Esophagus mucosa (tissue), 1 donor: Measurements from ENCODE around the gene TOP1. TPM values are rescaled to one million over a fixed set of nuclear protein-coding genes. Genes with fewer than 3 reads are reported as not detected.
A peak's percentile ranks its signal among the peaks of the same experiment; 100 is the strongest.

Experiments
- ATAC-seq: fragments of 200-7000 bp; cut with Tn5 transposase; one replicate; pipeline ENCODE4 v1.9.1; 2020
- total RNA-seq: library from RNA; stranded (reverse); gene quantifications from one replicate; pipeline ENCODE4 v1.2.4, GENCODE V29; 2023
- donor health status: DM: yes; HTN: yes; CAD: no.

Gene TOP1
- total RNA-seq, 1 donor from 2014 or later = 36.6 TPM

GRCh38 chr20:41004531-41005360 is 23.9 kb upstream of the TOP1 start:
- ATAC-seq = peak; percentile 76

- ATAC-seq = peak; percentile 31
Observed at GRCh38 chr20:41005361-41005729, 23.3 kb upstream of the TOP1 start.

- no peak for ATAC-seq
Observed at GRCh38 chr20:41006126-41006935, 22.3 kb upstream of the TOP1 start.

- ATAC-seq = no peak
Observed at GRCh38 chr20:41006936-41007474, 21.6 kb upstream of the TOP1 start.

- no peak for ATAC-seq
Observed at GRCh38 chr20:41007481-41007880, 21.1 kb upstream of the TOP1 start.

DNA sequence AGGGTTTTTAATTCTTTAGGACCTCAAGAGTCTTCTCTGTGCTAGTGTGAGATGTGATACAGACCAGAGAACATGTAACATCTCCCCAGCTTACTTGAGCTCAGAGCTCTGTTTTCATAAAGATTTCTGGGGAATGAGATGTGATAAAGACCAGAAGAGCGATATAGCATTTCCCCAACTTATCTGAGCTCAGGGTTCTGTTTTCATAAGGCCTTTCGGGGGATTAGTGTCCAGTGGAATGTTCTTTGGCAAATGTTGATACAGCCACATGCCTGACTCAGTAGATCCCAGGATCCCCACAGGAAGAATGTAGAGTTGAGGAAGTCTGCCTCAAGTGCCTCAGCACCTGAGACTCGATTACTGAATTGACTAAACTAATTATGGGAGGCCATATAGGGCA is 18.7 kb upstream of the TOP1 start:
- ATAC-seq = no peak

- ATAC-seq = peak; percentile 40
Observed at GRCh38 chr20:41011551-41012067, 17.0 kb upstream of the TOP1 start.

DNA sequence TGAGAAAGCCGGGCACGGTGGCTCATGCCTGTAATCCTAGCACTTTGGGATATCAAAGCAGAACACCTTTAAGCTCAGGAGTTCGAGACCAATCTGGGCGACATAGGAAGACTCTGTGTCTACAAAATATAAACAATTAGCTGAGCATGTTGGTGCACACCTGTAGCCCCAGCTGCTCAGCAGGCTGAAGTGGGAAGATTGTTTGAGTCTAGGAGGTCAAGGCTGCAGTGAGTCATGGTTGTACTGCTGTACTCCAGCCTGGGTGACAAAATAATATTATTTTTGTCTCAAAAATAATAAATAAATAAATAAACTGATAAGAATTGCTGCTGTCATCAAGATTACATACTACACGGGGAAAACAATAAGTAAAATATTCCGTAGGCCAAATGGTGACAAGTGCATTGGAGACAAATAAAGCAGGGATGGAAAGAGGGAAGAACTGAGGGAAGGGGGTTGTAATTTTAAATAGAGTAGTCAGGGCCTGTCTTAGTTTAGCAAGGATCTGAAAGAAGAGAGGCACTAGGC is 14.0 kb upstream of the TOP1 start:
- ATAC-seq = no peak

DNA sequence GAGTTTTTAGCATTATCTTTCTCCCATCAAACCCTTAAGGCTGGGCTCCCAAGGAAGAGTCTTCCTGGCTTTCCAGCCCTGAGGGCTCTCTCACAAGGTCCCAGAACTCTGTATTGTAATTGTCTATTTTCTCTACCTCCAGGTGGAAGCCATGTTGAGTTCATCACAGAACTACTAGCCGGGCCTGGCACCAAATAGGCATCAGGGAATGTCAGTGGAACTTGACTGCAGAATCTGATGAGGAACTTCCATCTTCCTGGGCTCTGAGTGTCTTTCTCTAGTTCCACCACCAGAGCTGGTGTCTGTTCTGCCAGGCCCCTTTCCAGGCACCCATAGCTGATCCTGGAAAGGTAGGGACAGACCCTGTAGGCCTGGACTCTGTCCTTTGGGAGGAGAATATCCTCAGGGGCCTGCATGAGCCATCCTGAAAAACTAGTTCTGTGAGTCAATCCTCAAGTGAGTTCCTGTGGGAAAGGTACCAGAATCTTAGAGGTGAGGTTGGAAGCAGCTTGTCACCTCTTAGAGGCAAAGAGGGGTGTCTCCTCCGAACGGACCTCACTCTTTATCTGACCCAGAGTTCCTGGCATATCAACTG is 11.1 kb upstream of the TOP1 start:
- ATAC-seq = peak; percentile 72

DNA sequence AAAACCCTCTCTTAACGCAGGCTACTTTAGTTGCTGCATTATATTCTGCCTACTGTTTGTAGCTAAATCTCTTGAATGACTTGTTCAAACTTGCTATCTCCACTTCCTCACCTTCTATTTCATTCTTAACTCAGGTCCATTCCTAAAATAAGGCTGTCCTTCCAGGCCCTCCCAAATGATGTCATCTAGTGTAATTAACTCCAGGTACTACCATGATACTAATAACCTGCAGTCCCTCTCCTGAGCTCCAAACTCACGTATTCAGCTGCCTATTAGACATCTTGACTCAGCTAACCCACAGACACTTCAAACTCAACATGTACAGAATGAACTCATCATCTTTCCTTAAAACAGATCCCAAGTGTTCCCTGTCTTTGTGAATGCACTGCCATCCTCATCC is 10.5 kb upstream of the TOP1 start:
- peak; percentile 70 for ATAC-seq

DNA sequence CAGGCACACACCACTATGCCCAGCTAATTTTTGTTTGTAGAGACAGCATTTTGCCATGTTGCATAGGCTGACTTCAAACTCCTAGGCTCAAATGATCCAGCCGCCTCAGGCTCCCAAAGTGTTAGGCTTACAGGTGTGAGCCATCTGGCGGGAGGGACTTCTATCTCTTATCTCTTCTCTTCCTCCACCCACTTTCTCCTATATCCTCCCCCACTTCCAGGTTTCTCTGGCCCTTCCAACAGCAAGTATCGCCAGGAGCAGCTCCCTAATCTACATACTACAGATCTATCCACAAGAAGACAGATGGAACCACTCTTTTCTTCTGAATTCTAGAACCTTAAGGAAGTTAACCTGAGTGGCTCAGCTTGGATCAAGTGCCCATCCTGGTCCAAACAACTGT is 5.1 kb upstream of the TOP1 start:
- ATAC-seq = no peak

- ATAC-seq = no peak
Observed at GRCh38 chr20:41027366-41027765, 1.3 kb upstream of the TOP1 start.

DNA sequence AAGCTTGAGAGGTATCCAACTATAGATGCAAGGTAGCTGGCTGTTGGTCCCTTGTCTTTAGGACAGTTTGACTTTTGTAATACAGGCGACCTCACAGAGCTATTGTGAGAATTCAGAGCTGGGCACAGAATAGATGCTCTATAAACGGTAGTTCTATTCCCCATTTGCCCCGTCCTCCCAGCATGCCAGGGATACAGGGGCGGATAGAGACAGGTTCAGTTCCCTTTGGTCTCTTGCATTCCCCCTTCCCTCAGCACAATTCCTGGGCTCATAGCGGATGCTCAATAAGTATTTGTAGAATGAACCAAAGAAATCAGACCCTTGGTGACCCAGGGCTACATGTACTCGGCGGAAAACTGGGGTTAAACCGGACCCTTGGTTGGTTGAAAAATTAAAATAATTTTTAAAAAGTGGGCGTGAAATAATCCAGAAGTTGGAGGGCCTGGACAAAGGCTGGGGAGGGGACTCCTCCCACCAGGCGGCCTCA is 707 bp upstream of the TOP1 start:
- ATAC-seq = no peak

GRCh38 chr20:41029150-41029901 is 704 bp downstream of the TOP1 start:
- peak; percentile 14 for ATAC-seq

GRCh38 chr20:41030061-41030460 is 1.4 kb downstream of the TOP1 start:
- ATAC-seq = no peak

DNA sequence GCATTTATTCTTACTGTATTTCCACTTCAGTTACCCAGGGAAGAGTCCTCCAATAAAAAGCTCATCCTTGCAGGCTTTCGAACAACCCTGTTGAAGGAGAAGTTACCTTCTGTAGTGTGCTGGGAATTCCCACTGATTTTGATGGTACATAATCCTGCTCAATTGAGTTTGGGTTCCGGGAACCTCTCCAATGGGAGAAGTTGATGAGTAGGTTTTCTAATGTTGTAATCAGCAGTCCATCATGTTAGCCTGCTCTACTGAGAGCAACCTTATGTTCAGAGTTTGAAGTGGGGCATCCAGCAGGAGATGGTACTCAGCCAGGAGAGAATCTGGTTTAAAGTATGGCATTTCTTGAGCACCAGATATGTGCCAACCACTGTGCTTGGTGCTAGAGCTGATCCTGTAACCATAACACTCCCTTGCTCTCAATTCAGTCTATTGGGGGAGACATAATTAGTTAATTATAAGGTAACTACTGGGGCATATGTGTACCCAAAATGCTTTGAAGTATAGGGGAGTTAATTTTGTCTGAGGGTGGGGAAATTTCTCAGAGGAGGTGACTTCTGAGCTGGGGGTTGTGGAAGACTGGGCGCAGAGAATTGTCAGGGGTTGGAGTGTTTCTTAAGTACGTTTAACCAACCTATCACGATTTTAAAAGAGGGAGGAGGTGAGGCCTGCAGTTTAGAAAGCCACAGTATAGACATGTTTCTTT is 2.1 kb downstream of the TOP1 start:
- no peak for ATAC-seq

- ATAC-seq = no peak
Observed at GRCh38 chr20:41031243-41031619, 2.6 kb downstream of the TOP1 start.

GRCh38 chr20:41032271-41032670 is 3.6 kb downstream of the TOP1 start:
- no peak for ATAC-seq

DNA sequence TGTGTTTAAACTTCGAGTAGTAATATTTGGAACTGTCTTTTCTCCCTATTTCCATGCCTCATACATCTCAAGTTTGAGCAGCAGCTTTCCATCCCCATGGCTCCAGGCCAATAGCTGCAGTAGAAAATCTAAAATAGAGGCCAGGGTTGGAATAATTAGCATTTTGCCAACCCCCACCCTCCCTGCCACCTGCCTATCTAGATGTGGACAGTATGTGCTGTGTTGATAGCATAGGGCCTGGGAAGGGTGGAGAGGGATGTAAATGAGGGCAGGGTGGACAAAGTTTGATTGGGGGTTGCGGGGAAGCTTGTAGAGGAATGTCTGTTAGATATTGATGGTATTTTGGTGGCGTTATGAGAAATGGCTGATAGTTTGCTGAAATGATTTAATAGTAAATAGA is 5.6 kb downstream of the TOP1 start:
- ATAC-seq = no peak

DNA sequence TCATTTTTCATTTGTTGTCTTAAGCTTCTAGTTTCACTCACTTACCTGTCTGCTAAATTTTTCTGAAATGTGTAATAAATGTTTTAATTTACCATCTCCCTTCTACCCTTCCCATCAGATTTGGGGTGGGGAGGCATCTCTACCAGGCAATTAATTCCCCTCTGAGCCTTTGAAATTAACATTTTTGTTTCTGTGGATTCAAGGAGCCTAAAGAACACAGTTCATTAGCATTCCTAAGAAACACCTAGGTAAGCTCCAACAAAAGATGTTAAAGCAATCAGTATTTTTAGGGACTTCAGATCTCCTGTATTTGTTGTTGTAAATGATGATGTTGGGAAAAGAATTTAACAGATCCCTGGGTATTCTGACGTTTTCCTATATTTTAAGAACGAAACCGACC is 6.6 kb downstream of the TOP1 start:
- ATAC-seq = no peak

DNA sequence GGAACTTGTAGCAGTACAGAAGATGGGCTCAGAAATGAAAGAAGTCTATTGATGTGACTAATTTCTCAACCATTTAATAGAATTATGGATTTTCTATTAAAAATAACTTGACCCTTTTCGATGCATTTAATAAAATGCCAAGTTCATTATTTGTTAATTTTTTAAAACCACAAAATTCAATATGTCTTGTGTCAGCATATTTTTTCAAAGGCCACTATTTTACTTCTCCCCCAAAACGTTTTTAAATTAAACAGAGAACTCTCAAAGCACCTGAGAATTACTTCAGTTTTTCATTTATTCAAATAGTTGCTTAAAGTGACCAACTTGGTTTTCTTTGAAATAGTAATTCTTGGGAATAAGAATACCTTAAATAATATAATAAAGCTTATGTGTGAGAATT is 8.6 kb downstream of the TOP1 start:
- no peak for ATAC-seq
